Liver (tissue), 2 donors: ENCODE data around the gene STIM1.

Experiments
- REST ChIP-seq: IDR thresholded peaks from 2 replicates; pipeline ENCODE4 v1.6.1; 2016; ENCODE audit warnings: antibody characterized with exemption, mild to moderate bottlenecking
- YY1 ChIP-seq: IDR thresholded peaks from 2 replicates; pipeline ENCODE4 v1.6.1; 2016; ENCODE audit warnings: antibody characterized with exemption, mild to moderate bottlenecking
- TF ChIP-seq, protein P1 (sequence below): IDR thresholded peaks from 2 replicates; pipeline ENCODE4 v1.6.1; 2016; ENCODE audit warnings: antibody characterized with exemption
- TF ChIP-seq, protein P2 (sequence below): fragments of 150-350 bp; IDR thresholded peaks from 2 replicates; pipeline ENCODE4 v1.5.1; 2017; ENCODE audit warnings: improper control_type of control experiment, low read depth, low read length; ENCODE audit not compliant: missing input control
- donor health status: healthy.

GRCh38 chr11:3956748-3957147, 101.3 kb downstream of the STIM1 start:
- TF ChIP-seq YY1 (no peak), REST (no peak)
- TF ChIP-seq, protein P1, sequence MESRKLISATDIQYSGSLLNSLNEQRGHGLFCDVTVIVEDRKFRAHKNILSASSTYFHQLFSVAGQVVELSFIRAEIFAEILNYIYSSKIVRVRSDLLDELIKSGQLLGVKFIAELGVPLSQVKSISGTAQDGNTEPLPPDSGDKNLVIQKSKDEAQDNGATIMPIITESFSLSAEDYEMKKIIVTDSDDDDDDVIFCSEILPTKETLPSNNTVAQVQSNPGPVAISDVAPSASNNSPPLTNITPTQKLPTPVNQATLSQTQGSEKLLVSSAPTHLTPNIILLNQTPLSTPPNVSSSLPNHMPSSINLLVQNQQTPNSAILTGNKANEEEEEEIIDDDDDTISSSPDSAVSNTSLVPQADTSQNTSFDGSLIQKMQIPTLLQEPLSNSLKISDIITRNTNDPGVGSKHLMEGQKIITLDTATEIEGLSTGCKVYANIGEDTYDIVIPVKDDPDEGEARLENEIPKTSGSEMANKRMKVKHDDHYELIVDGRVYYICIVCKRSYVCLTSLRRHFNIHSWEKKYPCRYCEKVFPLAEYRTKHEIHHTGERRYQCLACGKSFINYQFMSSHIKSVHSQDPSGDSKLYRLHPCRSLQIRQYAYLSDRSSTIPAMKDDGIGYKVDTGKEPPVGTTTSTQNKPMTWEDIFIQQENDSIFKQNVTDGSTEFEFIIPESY: no peak
- TF ChIP-seq, protein P2, sequence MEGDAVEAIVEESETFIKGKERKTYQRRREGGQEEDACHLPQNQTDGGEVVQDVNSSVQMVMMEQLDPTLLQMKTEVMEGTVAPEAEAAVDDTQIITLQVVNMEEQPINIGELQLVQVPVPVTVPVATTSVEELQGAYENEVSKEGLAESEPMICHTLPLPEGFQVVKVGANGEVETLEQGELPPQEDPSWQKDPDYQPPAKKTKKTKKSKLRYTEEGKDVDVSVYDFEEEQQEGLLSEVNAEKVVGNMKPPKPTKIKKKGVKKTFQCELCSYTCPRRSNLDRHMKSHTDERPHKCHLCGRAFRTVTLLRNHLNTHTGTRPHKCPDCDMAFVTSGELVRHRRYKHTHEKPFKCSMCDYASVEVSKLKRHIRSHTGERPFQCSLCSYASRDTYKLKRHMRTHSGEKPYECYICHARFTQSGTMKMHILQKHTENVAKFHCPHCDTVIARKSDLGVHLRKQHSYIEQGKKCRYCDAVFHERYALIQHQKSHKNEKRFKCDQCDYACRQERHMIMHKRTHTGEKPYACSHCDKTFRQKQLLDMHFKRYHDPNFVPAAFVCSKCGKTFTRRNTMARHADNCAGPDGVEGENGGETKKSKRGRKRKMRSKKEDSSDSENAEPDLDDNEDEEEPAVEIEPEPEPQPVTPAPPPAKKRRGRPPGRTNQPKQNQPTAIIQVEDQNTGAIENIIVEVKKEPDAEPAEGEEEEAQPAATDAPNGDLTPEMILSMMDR: no peak
